Ishikawa (cell line): ENCODE results near the gene SLC47A1.

Experiments used
- CEBPB ChIP-seq: IDR thresholded peaks from 2 replicates; pipeline ENCODE4 v1.6.1; 2012
- CREB1 ChIP-seq: IDR thresholded peaks from 2 replicates; pipeline ENCODE4 v1.6.1; 2012; ENCODE audit warnings: low read depth
- EGR1 ChIP-seq: IDR thresholded peaks from 2 replicates; pipeline ENCODE4 v1.6.1; 2012
- EP300 ChIP-seq: IDR thresholded peaks from 2 replicates; pipeline ENCODE4 v1.6.1; 2012; ENCODE audit warnings: borderline replicate concordance
- FOXM1 ChIP-seq: IDR thresholded peaks from 2 replicates; pipeline ENCODE4 v1.6.1; 2012; ENCODE audit warnings: low read depth, borderline replicate concordance
- MAX ChIP-seq: IDR thresholded peaks from 2 replicates; pipeline ENCODE4 v1.6.1; 2012
- NFIC ChIP-seq: IDR thresholded peaks from 2 replicates; pipeline ENCODE4 v1.6.1; 2012
- RAD21 ChIP-seq: IDR thresholded peaks from 2 replicates; pipeline ENCODE4 v1.6.1; 2012; ENCODE audit warnings: low read depth
- REST ChIP-seq: IDR thresholded peaks from 2 replicates; pipeline ENCODE4 v1.6.1; 2012; ENCODE audit warnings: low read depth, mild to moderate bottlenecking
- TAF1 ChIP-seq: IDR thresholded peaks from 2 replicates; pipeline ENCODE4 v1.6.1; 2012; ENCODE audit warnings: low read depth, mild to moderate bottlenecking
- TCF12 ChIP-seq: IDR thresholded peaks from 2 replicates; pipeline ENCODE4 v1.6.1; 2012; ENCODE audit warnings: low read depth
- TEAD4 ChIP-seq: IDR thresholded peaks from 2 replicates; pipeline ENCODE4 v1.6.1; 2012
- YY1 ChIP-seq: IDR thresholded peaks from 2 replicates; pipeline ENCODE4 v1.6.1; 2012; ENCODE audit warnings: low read depth
- ZBTB7A ChIP-seq: IDR thresholded peaks from 2 replicates; pipeline ENCODE4 v1.6.1; 2012; ENCODE audit warnings: low read depth
- TF ChIP-seq, protein P1 (sequence below): IDR thresholded peaks from 2 replicates; pipeline ENCODE4 v1.6.1; 2012

SLC47A1 gene

GRCh38 chr17:19540706-19541370, 7.2 kb downstream of the SLC47A1 start:
- TF ChIP-seq REST (no peak), TEAD4 (no peak), MAX (no peak), NFIC (no peak), TAF1 (no peak)

- no peak for TF ChIP-seq TCF12
- TF ChIP-seq, protein P1, sequence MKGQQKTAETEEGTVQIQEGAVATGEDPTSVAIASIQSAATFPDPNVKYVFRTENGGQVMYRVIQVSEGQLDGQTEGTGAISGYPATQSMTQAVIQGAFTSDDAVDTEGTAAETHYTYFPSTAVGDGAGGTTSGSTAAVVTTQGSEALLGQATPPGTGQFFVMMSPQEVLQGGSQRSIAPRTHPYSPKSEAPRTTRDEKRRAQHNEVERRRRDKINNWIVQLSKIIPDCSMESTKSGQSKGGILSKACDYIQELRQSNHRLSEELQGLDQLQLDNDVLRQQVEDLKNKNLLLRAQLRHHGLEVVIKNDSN = no peak
- TF ChIP-seq MAX = no peak
- TF ChIP-seq FOXM1 = no peak
- no peak for TF ChIP-seq RAD21
- no peak for TF ChIP-seq EP300
- TF ChIP-seq ZBTB7A = no peak
- no peak for TF ChIP-seq EGR1
- TF ChIP-seq YY1 = no peak
- no peak for TF ChIP-seq NFIC
These were observed 7.8 kb downstream of the SLC47A1 start for GRCh38 chr17:19541445-19541844.

- TF ChIP-seq EP300 = no peak
- TF ChIP-seq, protein P1 = no peak
These were observed 8.6 kb downstream of the SLC47A1 start for GRCh38 chr17:19542247-19542646.

DNA sequence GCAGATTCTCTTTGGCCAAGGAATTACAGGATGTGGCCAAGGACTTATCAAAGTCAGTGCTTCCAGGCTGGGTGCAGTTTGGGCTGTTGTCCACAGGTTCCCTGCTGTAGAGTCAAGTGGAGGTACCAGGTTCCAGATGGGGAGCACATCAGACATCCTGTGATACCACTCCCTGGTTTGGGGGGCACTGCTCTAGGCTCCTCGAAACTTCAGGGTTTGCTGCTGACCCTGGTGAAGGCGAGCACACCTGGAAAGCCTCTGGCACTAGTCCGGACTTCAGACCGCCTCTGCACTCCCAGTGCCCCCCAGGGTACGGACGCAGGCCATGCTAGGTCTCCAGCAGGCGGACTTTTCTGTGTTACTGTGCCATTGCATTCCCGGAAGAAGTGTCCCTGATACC, 10.7 kb downstream of the SLC47A1 start:
- no peak for TF ChIP-seq TAF1
- TF ChIP-seq MAX = no peak
- no peak for TF ChIP-seq CEBPB
- no peak for TF ChIP-seq EP300
- no peak for TF ChIP-seq REST
- TF ChIP-seq TCF12 = no peak

- TF ChIP-seq TEAD4 (no peak), EGR1 (no peak), ZBTB7A (no peak), FOXM1 (no peak)
These were observed 12.8 kb downstream of the SLC47A1 start for GRCh38 chr17:19546289-19547065.

GRCh38 chr17:19549746-19550623, 16.3 kb downstream of the SLC47A1 start:
- TF ChIP-seq MAX = no peak
- TF ChIP-seq EP300 = no peak
- TF ChIP-seq EGR1 = no peak
- no peak for TF ChIP-seq REST
- no peak for TF ChIP-seq TCF12
- no peak for TF ChIP-seq CREB1
- no peak for TF ChIP-seq NFIC
- no peak for TF ChIP-seq ZBTB7A
- TF ChIP-seq TEAD4 = no peak
- TF ChIP-seq, protein P1 = no peak
- no peak for TF ChIP-seq FOXM1
- no peak for TF ChIP-seq TAF1
- no peak for TF ChIP-seq RAD21
- TF ChIP-seq YY1 = no peak
- no peak for TF ChIP-seq CEBPB
